ENCODE measurements around the gene BCOR.

Gene BCOR

DNA sequence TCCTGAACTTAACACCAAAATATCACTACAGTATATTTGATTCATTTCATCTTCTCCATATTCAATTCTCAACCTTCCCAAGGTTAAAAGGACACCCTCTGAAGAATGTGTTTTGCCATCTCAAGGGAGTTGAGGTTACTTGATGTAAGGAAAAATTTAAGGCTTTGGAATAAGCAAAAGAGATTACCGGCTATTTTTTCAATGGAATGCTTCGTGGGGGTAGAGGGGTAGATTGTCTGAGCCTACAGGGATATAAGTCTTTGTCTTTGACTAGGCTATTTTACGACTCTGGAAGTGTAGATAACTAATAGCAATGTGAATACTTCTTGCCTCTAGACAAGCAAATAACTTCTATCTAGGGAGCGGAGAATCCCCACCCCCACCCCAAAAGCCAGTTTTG lies 78.2 kb downstream of the BCOR start:
- no peak for DNase-seq (ENCODE audit: low read depth)

DNA sequence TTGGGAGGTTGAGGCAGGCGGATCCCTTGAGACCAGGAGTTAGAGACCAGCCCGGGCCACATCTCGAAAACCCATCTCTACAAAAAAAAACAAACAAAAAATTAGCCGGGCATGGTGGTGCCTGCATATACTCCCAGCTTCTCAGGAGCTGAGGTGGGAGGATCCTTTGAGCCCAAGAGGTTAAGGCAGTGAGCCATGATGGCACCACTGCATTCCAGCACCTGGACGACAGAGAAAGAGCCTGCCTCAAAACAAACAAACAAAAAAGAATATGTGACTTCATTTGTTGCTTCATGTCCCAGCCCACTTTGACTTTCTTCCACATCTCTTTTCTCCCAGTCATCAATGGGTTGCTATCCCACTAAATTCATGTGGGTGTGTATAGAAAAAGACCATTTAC lies 79.7 kb downstream of the BCOR start:
- DNase-seq (ENCODE audit: low read depth) = no peak

DNA sequence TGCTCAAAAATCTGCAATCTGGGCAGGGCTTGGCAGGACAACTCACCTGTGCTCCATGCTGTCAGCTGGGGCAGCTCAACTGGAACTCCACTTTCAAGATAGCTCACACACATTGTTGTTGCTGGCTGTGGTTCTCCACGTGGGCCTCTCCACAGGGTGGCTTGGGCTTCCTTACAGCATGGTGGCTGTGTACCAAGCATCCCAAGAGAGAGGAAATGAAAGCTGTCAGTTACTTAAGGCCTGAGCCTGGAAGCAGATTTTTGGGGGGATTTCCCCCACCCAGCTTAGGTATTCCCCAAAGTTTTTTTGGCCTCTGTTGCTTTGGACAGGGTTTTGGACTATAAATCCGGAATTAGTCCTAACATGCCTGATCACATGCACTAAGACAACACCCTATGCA lies 81.0 kb downstream of the BCOR start:
- no peak for DNase-seq (ENCODE audit: low read depth)

DNA sequence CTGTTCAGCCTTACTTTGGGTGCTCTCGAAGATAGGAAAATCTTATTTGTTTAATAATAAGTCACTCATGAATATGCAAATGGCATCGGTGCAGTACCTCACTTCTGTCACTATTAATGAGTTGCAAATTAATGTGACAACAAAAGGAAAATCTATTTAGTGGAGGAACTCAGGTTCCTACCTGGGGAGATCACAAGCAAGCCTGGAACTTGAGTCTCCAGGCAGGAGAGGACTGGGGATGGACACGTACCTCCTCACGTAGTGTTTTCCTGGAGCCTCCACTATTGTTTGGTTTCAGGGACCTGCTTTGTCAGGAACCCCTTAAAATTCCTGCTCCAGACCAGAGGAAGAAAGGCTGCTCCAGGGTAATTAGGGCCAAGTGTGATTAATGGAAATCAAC lies 82.1 kb downstream of the BCOR start:
- no peak for DNase-seq (ENCODE audit: low read depth)

DNA sequence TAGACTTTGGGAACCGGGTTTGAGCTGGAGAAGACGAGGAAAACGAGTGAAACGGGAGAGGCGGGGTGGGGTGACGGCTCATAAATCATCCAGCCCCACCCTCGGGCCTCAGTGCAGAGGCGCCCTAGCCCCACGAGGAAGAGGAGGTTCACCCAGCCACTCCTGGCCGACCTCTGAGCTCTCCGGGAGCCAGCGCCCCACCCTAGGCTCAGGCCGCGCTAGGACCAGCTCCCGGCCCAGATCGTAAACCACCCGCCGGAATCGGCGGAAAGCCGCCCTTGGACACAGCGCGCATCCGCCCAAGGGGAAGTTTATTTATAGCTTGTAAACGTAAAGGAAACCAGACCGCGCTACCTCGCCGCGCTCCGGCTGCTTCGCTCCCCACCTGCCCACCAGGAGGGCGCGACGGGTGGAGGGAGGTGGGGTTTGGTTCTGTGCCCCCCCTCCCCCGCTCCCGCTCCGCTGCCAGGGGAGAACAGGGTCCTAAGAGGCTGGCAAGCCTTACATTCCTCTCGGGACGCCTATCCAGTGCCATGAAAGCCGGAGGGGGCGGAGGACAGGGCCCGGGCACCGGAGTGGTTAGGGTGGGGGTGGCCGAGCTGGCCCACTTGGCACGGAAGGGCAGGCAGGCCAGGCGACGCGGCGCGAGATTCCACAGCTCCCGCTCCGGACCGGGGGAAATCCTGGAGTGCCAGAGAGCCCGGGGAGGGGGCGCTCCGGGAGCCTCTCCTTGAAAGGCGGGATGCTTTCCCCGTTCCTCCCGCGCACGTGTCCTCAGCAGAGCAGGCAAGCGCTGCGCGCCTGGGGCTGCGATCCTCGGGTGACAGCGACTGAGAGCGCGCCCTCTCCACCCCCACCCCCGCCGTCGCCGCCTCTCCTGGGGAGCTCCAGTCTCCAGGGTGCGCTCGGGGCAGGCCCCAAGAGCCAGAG lies 84.2 kb downstream of the BCOR start:
- DNase-seq (ENCODE audit: low read depth) = no peak

DNA sequence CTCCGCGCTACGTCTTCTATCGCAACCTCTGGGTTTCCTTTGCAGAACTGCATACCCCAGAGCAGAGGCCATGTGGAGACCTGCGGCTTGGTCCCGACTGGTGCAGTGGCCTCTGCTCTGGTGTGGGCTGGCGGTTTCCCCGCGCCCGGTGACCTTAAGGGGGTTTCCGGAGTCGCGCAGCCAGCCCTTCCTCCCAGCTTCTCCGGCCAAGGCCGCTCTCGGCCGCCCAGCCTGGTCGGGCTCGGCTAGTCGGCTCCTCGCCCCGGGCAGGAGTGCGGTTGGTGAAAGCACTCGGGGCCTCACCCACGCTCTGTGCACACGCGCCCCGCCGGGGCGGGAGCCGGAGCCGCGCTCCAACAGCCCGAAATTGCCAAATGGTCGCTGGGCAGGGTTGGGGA lies 84.9 kb downstream of the BCOR start:
- DNase-seq (ENCODE audit: low read depth) = no peak

DNA sequence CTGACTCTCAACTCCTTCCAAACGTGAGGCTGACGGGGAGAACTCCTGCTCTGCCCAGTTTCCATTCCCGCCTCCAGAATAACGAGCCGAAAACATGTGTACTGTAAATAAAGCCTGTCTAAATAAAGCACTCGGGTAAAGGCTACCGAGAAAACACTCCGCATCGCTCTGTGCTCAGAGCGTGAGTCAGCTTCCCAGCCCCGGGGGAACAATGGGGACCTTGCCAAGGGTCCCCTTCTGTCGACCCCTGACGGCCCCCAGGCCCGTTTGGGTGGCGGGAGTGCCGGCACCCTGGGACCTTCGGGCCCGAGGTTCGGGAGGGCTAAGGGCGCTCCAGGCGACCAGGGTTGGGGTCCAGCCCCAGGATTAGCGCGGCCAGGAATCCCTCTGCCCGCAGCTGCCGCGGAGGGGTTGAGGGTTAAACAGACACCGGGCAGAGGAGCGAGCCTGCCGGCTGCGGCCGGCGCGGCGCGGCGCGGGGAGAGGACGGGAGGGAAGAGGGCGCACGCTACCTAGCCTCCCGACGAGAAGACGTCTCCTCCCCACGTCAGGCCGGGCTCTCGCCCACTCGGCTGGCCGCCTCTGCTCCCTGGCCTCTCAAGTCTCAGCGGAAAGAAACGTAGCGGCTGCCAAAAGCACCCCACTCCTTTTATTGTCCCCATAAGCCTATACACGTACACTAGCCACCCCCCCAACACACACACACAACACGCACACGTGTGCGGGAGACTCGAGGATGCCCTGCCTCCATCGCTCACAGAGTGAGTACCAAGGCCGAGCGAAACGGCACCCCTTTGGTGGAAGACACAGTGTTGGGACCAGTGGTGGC lies 85.5 kb downstream of the BCOR start:
- DNase-seq (ENCODE audit: low read depth) = no peak

DNA sequence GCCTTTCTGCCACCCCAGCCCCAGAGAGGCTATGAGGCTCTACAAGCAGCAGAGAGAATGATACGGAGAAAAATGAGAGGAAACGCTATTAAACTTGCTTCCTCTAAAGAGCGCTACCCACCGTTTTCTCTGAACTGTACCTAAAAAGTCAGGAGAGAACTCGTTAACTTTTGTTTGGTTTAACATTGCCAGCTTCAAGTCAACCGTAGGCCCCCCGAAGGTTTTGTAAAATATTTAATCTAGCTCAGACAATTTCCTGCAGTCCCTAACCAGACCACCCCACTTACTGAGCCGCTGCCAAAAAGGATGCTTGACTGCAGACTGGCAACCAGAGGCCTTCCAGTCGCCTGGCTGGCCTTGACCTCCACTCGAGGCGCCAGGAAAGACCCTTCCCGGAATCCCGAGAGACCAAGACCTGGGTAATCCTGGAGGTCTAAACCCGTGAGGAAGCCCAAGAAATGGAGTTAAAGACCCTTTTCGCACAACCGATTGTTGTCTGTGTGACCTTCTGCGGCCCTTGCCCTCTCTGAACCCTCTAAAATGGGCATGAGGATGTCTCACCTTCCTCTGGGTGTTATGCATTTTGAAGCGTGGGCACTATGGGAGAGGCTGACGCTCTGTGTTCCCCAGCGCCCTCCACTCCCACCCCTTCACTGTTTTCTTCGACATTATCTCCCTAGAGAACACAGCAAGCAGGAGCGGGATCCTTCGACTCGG lies 86.3 kb downstream of the BCOR start:
- DNase-seq (ENCODE audit: low read depth) = no peak

DNA sequence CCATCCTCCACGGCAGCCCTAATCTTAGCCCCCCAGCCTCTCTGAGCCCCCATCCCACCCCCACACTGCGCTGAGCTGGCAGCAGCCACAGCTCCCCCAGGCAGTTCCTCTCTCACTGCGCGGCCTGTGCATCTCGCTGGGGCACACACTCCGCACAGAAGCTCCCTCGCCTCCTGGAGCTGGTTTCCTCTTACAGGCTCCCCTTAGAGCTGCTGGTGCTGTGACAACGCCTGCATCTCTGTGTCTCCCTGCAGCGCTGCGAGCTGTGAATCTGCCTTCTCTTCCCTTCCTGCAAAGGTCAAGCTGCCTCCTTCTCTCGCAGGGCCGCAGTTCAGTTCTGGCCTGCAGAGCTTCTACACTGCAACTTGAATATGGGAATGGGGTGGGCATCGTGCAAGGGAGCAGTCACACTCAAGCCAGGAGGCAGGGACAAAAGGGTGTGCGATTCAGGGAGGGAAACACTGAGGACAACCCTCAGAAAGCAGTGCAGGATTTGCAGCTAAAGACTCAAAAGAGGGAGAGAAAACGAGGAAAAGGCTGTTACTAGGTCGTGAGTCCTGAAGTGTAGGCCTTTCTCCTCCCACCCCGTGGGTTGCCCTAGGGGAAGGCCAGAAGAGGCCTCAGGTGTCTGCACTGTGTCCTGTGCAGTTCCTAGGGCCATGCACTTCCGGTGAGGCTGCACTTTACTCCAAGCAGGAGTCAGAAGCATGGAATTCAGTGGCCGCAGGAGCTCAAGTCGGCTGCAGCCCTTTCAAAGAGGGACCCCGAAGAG lies 87.0 kb downstream of the BCOR start:
- DNase-seq (ENCODE audit: low read depth) = no peak

DNA sequence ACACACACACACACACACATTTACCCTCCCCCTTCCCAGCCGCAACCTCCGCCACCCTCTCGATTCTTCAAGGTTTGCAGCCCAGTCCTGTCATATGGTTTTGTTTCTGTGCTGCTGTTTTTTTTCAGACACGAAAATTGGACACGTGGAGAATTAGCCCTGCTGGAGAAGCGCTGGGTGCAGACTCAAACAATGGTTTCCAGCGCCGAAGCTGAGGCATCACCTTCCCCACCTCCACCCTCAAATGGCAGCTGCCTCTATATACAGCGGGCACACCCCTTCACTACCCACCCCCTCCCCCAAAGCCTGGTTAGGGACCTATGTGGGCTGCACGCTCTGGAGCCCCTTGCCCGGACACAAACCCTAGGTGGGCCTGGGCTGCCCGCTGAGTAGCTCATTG lies 87.9 kb downstream of the BCOR start:
- no peak for DNase-seq (ENCODE audit: low read depth)

DNA sequence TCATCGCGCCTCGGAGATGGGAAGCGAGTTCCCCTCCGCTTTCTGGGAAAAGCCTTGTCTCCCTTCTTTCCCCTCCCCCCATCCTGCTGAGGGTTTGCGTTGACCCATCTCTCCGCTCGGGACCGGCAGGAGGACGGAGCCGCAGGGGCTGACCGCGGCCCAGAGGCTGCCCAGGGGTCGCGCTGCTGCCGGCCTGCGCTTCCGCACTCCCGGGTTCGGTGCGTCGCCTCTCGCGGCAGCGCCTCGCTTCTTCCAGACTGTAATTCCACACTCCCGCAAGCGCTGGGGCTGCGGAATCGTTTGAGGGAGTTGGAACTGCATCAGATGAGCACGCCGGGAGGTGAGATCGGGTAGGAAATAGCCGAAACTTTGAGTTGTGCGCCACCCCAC lies 88.3 kb downstream of the BCOR start:
- DNase-seq (ENCODE audit: low read depth) = no peak

DNA sequence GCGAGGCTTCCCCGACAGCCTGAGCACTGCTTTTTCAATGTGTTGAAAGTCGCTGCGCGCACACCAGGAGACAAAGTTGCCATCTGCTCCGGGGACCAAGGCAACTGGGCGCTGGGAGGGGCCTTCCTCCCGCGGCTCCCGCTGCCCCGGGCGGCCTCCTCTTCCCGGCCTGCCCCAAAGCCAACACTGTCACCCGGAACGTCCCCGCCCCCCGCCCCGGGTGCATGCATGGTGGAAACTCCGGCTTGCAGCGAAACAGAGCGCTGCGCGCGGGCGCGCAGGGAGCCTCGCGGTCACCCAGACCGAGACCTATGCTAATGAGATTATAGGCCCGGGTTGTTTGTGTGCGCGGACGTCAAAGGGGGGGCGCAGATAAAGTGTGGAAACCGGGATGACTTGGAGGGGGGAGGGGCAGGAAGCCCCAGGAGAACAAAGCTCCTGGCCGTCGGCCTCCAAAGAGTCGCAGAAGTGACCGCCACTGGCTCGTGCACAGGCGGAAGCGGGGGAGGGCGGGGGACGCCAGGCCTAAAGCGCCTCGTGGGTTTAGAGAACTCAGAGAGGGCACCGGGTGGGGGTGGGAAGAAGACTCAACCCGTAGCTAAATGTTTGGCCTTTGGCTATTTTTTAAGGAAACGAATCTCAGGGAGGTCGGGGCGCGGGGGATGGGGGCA lies 88.8 kb downstream of the BCOR start:
- no peak for DNase-seq (ENCODE audit: low read depth)

DNA sequence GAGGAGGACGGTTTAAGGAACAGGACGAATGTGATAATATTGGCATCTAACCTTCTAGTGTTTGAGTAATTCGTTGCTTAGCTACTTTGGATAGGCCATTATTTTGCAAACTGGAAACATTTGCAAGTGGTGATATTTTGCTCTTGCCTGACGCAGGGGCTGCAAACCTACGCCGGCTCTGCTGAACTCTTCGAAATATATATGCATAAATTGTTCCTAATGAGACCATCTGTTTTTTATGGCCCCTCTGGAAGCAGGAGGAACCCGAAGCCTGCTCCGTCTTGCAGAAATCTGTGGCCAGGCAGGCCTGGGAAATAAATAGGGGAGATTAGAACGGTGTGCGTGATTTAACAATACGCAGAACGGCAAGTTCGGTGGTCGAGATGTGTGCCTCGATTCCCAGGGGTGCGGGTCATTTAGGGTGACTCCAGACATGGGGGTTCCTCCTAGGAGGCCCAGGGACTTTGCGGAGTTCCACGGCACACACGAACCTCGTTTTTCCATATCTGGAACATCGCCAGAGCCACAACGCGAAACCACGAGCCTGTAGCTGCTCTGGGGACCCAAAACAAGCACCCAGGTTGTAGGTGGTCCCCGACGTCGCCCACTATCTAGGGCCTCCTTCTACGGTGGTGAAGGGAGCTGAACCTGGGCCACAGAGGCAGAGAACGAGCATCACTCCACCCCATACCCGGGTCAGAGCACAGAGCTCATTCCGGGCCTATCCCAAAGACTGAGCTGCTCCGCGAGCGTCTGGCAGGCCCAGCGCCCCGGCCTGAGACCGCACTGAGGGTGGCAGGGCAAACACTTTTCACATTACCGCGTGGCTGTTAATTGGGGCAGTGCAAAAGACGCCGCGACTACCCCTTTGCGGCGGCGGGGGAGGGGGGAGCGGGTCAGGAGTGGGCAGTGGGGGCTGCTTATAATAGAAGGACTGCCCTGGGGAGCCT lies 89.7 kb downstream of the BCOR start:
- DNase-seq (ENCODE audit: low read depth) = no peak

DNA sequence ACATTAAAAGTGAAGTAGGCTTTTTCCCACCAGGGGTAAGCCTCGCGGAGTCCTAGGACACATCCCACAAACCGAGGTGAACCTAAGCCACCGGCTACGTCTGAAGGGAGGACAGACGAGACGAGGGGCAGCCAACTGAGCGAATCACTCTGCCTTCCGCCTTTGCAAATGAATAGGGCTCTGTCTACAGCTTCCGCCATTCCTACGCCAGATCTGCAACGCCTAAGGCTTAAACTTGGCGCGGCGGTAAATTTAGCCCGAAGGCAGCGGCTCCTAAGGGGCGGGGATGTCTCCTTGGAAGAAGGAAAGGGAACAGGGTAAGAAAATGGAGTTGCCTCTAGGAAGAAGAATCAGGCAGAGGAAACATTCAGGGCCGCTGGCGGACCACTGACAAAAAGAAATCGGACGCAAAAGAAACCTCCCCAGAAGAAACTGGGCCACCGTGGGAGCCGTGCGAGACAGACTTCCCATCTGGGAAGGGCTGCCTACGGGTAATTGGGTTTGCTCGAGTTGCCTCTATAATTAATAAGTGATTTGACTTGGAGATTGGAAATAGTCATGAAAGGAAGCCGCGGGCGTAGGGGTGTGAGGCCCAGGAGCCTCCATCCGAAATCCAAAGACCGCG lies 90.5 kb downstream of the BCOR start:
- DNase-seq (ENCODE audit: low read depth) = no peak

DNA sequence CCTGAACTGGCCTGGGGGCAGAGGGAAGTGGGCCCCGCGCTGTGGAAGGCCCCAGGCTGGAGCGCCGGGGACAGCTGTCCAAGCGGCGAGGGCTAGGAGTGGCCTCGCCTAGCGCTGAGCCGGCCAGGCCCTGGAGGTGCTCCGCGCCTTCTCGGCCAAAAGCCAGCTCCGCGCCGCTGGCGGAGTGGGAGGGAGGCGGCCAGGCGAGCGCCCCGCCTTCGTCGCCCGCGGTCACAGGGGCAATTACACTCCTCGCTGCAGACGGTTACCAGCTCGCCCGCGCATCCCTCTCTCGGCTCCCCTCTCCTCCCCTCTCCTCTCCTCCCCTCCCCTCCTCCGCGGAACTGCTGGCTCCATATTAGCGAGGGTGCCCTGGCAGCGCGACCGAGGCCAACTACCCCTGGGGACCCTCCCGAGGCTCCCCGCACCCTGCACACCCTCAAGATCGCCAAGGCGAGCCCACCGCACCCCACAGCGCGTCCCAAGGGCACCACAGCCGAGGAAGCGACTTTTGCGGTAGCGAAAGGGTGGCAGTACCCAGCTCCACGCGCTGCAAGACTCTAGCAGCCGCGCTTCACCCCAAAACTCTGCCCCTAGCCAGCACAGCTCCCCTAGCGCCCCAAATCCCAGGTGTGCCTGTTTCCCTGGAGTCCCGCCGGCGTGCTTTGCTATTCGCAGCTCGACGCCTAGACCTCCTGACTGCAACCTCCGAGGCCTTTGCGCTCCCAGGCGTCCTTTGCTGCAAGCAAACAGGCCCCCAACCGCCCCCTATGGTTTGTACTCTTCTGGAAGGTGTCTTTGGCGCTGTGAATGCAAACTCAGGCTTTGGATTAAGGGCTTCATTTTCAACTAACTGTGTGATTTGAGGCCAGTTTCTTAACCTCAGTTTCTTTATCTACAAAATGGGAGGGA lies 91.4 kb downstream of the BCOR start:
- no peak for DNase-seq (ENCODE audit: low read depth)

DNA sequence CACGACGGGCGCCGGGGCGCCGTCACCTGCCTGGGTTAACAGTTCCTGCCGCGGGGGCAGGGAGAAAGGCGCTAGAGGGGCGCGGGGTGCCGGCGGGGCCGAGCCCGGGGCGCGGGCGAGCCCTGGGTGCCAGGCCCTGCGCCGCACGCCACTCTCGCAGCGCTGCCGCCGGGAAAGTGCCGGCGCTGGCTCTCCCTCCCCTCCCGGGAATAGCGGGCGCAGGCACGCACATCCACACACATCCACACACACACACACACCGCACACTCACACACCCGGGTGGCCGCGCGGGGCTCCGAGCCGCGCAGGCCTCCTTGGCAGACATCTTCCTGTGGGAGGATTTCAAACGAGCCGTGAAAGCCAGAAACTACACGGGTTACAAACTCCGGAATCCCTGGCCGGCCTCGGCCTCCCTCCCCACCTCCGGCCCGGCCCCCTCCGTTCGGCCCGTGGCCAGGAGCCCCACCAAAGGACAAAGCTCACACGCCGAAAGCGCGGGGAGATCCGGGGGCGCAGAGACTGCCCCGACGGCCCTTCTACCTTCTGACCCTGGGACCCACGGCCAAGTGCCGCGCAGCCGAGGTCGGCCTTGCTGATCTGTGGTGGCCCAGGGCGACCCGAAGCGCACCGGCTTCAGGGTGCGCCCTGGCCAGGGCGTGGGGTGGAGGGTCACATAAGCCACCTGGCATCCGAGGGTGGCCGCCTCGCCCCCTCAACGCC lies 92.3 kb downstream of the BCOR start:
- DNase-seq (ENCODE audit: low read depth) = no peak

DNA sequence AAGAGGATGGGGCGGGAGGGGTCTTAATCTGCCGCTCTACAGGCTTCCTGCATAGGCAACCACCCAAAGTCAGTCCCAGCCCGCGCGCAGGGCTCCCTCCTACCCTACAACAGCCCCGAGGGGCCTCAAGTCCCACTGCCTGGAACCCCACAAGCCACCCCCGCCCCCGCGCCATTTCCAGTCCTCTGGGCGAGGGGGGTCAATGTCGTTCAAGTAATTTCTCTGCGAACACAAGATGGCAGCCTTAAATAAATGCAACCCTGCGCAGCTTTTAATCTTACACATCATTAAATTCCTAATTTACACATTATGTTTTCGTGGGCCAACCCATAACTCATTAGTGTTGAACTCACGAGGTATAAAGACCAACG lies 92.9 kb downstream of the BCOR start:
- no peak for DNase-seq (ENCODE audit: low read depth)

DNA sequence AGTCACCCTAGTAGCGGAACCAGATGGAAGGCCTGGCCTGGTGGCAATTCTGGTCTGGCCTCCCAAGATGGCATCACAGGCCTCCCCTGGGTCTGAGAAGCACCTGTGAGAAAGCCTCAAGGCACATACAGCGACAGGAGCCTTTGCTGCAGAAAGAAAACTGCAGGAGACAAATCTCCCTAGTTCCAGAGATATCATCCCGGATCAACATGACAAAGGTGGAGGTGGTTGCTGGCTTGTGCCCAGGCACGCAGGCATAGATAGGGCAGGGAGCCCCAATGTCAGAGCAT lies 93.6 kb downstream of the BCOR start:
- no peak for DNase-seq (ENCODE audit: low read depth)
